HFFc6 (cell line): Measurements from ENCODE around the gene TOR1A. TPM values are rescaled to one million over a fixed set of nuclear protein-coding genes. Genes with fewer than 3 reads are reported as not detected.

Experiments
- DNase-seq: peaks from one replicate; pipeline ENCODE4 v3.0.0-alpha.2; 2018
- H3K27ac Mint-ChIP-seq: 2 replicates; pipeline ENCODE4 v1.8.0; 2020; ENCODE audit warnings: mild to moderate bottlenecking, mixed read lengths
- H3K27me3 Mint-ChIP-seq: 2 replicates; pipeline ENCODE4 v1.8.0; 2021; ENCODE audit warnings: mild to moderate bottlenecking, moderate library complexity, mixed read lengths; ENCODE audit not compliant: insufficient read depth
- H3K36me3 Mint-ChIP-seq: 2 replicates; pipeline ENCODE4 v1.8.0; 2021; ENCODE audit warnings: low read depth, mixed read lengths
- H3K4me1 Mint-ChIP-seq: 2 replicates; pipeline ENCODE4 v1.8.0; 2020; ENCODE audit warnings: low read depth, mixed read lengths
- H3K4me3 Mint-ChIP-seq: 2 replicates; pipeline ENCODE4 v1.8.0; 2020; ENCODE audit warnings: mild to moderate bottlenecking, moderate library complexity, mixed read lengths
- H3K9me3 Mint-ChIP-seq: 2 replicates; pipeline ENCODE4 v1.8.0; 2020; ENCODE audit warnings: mild to moderate bottlenecking, mixed read lengths
- CTCF ChIP-seq: fragments of 200-600 bp; sonication (generic); IDR thresholded peaks from 2 replicates; pipeline ENCODE4 v1.5.0; 2021; ENCODE audit warnings: antibody characterized with exemption, mild to moderate bottlenecking
- total RNA-seq, 6 experiments: library from RNA; stranded (reverse); fragmentation: NEBNext Ultra II Directional; extraction: Animal tissue kit (Norgen Biotek cat#: 25700); gene quantifications; 2 replicates in 1 of 6; 3 replicates in 5 of 6; pipeline ENCODE4 v1.2.3, GENCODE V29; 2021

TOR1A gene
- total RNA-seq, 6 experiments from 2014 or later = 59.1 to 70.5 (median 67.1) TPM

GRCh38 chr9:129857207-129857606 lies 33.3 kb upstream of the TOR1A start:
- Mint-ChIP-seq H3K4me1 (no peaks in the 10 kb centered on the region), H3K27me3 (peaks cover 2% of the 10 kb centered on the region; the same call in 1 of the 2 replicates), H3K4me3 (no peak overlapping the region), H3K36me3 (peaks cover 34% of the 10 kb centered on the region), H3K27ac (no peak overlapping the region), H3K9me3 (no peaks in the 10 kb centered on the region)
- TF ChIP-seq CTCF = no peak
- DNase-seq = no peak

- H3K36me3 Mint-ChIP-seq = peaks cover 35% of the 10 kb centered on the region
- no peak overlapping the region for H3K4me3 Mint-ChIP-seq
- no peaks in the 10 kb centered on the region for H3K9me3 Mint-ChIP-seq
- no peaks in the 10 kb centered on the region; the same call in 1 of the 2 replicates for H3K27me3 Mint-ChIP-seq
- TF ChIP-seq CTCF = no peak
- no peak overlapping the region for H3K27ac Mint-ChIP-seq
- no peaks in the 10 kb centered on the region for H3K4me1 Mint-ChIP-seq
- DNase-seq = no peak
These were observed 30.7 kb upstream of the TOR1A start for GRCh38 chr9:129854588-129855110.

DNA sequence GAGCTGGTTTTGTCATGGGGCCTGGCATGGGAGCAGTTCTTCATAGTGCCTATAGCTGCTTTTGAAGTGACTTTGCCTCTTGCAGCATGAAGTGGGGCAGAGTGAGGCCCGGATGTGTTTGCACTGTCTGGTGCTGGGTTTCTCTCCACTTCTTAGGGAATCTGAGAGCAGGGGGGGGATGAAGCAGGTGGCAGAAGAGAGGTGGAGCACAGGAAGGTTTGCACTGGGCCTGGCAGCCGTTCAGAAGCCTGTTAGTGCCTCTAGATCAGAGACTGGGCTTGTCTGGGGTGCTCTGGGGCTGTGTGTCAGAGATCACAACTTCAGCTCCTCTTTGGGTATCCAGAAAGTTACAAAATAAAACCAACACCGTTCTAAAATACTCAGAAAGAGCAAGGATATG lies 29.7 kb upstream of the TOR1A start:
- no peak for TF ChIP-seq CTCF

GRCh38 chr9:129852579-129852978 lies 28.6 kb upstream of the TOR1A start:
- Mint-ChIP-seq H3K4me3 (no peak overlapping the region), H3K4me1 (no peaks in the 10 kb centered on the region)

More for the DNA sequence above, 29.7 kb upstream of the TOR1A start:
- Mint-ChIP-seq H3K27me3 (no peaks in the 10 kb centered on the region; the same call in 1 of the 2 replicates), H3K4me1 (no peaks in the 10 kb centered on the region), H3K27ac (no peak overlapping the region), H3K36me3 (peaks cover 34% of the 10 kb centered on the region), H3K9me3 (no peaks in the 10 kb centered on the region), H3K4me3 (no peak overlapping the region)
- no peak for DNase-seq

GRCh38 chr9:129851821-129852220 lies 27.9 kb upstream of the TOR1A start:
- H3K36me3 Mint-ChIP-seq = peaks cover 28% of the 10 kb centered on the region
- H3K27me3 Mint-ChIP-seq = no peaks in the 10 kb centered on the region; the same call in 1 of the 2 replicates
- no peak for TF ChIP-seq CTCF
- H3K27ac Mint-ChIP-seq = no peak overlapping the region
- no peak overlapping the region for H3K4me3 Mint-ChIP-seq
- H3K9me3 Mint-ChIP-seq = no peaks in the 10 kb centered on the region
- DNase-seq = no peak
- H3K4me1 Mint-ChIP-seq = no peaks in the 10 kb centered on the region

More at GRCh38 chr9:129852579-129852978, 28.6 kb upstream of the TOR1A start:
- Mint-ChIP-seq H3K9me3 (no peaks in the 10 kb centered on the region), H3K27me3 (no peaks in the 10 kb centered on the region; the same call in 1 of the 2 replicates), H3K36me3 (peaks cover 28% of the 10 kb centered on the region), H3K27ac (no peak overlapping the region)
- no peak for TF ChIP-seq CTCF
- no peak for DNase-seq
